IPS-NIHi7 (cell line): Measurements from ENCODE around the gene MPDZ.

Source experiments
- DNase-seq: peaks from one replicate; pipeline ENCODE4 v3.0.0; 2012; ENCODE audit warnings: mixed read lengths; ENCODE audit errors: extremely low spot score

Gene MPDZ, protein sequence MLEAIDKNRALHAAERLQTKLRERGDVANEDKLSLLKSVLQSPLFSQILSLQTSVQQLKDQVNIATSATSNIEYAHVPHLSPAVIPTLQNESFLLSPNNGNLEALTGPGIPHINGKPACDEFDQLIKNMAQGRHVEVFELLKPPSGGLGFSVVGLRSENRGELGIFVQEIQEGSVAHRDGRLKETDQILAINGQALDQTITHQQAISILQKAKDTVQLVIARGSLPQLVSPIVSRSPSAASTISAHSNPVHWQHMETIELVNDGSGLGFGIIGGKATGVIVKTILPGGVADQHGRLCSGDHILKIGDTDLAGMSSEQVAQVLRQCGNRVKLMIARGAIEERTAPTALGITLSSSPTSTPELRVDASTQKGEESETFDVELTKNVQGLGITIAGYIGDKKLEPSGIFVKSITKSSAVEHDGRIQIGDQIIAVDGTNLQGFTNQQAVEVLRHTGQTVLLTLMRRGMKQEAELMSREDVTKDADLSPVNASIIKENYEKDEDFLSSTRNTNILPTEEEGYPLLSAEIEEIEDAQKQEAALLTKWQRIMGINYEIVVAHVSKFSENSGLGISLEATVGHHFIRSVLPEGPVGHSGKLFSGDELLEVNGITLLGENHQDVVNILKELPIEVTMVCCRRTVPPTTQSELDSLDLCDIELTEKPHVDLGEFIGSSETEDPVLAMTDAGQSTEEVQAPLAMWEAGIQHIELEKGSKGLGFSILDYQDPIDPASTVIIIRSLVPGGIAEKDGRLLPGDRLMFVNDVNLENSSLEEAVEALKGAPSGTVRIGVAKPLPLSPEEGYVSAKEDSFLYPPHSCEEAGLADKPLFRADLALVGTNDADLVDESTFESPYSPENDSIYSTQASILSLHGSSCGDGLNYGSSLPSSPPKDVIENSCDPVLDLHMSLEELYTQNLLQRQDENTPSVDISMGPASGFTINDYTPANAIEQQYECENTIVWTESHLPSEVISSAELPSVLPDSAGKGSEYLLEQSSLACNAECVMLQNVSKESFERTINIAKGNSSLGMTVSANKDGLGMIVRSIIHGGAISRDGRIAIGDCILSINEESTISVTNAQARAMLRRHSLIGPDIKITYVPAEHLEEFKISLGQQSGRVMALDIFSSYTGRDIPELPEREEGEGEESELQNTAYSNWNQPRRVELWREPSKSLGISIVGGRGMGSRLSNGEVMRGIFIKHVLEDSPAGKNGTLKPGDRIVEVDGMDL (N-terminal part only)

GRCh38 chr9:13279284-13280141 lies at the start of gene MPDZ:
Gene MPDZ (minus strand): TSS chr9:13279692. CDS start chr9:13250315, 29,377 bp downstream.
- peak; percentile 91 for DNase-seq

DNA sequence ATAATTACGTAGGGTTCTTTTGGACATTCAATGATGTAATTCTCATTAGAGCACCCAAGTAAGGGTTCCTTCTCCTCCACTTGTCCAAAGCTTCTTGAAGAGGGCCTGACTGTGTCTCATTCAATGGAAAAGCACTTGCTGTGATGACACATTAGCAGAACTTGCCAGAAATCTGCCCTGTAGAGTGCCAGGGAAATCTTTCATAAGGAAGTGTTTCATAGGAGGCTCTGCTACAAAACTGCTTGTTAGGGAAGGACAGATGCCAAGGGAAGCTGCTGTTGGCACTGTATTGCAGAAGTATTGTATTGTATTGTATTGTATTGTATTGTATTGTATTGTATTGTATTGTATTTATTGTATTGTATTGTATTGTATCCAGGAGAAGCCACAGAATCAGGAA lies 45.5 kb upstream of the MPDZ start:
- no peak for DNase-seq

GRCh38 chr9:13322828-13323550 lies 43.5 kb upstream of the MPDZ start:
- DNase-seq: peak; percentile 27

- no peak for DNase-seq
Observed at GRCh38 chr9:13318027-13318426, 38.5 kb upstream of the MPDZ start.

GRCh38 chr9:13296972-13297371 lies 17.5 kb upstream of the MPDZ start:
- no peak for DNase-seq

DNA sequence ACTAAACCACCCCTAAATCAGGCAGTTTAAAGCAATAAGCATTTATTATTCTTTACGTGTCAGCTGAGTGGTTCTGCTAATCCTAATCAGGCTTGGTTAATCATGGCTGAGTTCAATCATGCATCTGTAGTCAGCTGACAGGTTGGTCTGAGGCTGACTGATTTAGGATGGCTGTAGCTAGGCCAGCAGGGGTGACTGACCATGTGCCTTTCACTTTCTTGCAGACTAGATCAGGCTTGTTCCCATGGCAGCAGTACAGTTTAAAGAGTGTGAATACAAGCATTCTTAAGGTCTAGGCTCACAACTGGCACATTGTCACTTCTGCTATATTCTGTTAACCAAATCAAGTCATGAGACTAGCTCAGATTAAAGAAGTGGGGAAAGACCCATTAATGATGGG lies 16.1 kb upstream of the MPDZ start:
- DNase-seq: no peak

DNA sequence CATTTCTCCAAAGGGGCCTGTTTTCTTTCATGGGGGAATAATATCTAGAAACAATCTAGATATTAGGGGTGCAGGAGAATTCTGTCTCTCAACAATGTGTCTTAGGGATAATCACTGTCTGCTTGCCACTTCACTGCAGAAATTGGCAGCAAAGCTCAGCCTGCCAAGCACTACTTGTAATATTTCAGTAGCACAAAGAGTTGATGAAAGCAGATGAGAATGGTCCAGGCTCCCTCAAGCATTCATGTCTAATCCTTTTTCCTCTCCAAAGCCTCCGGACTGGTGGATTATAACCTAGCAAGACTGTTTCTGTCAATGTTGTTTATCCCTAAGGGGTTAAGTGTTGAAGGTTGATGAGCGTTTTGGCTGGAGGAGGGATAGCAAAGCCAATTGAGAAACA lies 13.3 kb upstream of the MPDZ start:
- DNase-seq: no peak

GRCh38 chr9:13292158-13292557 lies 12.7 kb upstream of the MPDZ start:
- no peak for DNase-seq

DNA sequence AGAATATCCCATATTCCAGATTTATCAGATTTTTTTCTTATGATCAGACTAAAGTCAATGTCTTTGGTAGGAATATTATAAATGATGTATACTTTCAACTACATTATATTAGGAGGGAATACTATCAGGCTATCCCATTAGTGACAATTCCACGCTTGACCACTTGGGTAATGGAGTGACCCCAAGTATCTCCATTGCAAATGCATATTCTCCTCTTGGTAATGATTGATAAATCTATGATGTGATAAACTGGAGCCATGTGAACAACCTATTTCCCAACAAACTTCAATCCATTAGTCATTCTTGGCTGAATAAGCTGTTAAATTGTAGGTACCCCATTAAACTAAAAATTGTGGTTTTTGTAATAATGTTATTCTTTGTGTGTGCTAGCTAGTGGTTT lies 12.2 kb upstream of the MPDZ start:
- DNase-seq: no peak

DNA sequence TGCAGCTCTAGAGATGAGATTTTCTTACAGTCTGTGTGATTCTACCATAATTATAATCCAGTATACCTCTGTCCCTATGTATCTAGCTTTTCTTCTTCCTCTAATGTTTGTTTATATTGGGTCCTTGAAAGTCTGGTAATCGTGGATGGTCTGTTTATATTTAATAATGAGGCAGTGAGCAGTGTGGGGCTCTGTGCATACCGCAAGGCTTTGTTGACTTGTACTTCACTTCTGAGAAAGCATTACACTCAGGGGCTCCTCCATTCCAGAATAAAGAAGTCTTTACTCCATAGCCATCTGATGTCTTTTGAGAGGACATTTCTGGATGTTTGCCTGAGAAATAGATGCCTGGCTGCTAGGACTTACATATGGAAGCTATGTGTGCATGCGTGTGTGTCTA lies 4.5 kb upstream of the MPDZ start:
- DNase-seq: no peak

DNA sequence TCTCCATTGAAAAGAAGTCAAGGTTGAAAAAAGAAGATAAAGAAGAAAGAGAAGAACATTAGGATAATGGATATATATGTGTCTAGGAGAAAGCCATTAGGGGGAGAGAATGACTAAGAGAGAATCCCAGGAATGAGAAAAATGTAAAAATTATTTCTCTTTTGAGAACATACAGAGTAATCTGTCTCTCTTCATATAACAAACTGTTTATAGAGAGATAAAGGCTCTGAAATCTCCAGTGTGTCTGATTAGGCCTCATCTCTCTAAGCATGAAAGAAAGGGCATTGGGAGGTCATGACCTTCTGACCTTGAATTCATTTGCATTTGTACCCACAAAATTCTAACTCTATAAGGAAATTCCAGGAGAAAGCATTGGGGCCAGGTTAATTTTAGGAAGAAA lies 3.5 kb upstream of the MPDZ start:
- no peak for DNase-seq

DNA sequence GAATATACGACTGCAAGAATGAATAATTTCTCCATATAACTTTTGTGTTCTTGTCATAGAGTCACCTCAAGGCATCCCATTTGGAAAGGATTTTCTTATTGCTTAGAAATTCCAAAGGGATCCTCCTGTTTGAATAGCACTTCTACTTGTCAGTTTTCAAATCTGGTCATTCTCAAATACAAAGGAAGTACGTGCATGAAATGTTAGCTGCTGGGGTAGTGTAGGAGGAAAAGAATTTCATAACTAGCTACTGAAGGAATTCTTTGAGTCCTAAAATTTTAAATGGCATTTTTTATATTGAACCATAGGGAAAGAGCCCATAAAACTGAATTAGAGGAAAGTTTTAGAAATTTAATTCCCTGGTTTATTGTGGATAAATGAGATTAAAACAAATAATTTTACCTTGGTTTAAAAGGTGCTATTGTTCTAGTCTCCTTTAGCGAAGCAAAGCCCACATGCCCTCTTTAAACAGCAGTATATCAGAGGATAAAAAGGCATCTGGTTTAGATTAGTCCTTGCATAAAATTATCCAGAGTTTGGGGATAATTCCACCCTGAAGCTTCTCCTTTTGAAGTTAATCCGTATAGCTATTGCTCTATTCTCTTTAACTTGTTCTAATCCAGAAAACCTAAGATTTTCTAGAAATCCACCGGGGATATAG lies 2.0 kb upstream of the MPDZ start:
- DNase-seq: no peak

DNA sequence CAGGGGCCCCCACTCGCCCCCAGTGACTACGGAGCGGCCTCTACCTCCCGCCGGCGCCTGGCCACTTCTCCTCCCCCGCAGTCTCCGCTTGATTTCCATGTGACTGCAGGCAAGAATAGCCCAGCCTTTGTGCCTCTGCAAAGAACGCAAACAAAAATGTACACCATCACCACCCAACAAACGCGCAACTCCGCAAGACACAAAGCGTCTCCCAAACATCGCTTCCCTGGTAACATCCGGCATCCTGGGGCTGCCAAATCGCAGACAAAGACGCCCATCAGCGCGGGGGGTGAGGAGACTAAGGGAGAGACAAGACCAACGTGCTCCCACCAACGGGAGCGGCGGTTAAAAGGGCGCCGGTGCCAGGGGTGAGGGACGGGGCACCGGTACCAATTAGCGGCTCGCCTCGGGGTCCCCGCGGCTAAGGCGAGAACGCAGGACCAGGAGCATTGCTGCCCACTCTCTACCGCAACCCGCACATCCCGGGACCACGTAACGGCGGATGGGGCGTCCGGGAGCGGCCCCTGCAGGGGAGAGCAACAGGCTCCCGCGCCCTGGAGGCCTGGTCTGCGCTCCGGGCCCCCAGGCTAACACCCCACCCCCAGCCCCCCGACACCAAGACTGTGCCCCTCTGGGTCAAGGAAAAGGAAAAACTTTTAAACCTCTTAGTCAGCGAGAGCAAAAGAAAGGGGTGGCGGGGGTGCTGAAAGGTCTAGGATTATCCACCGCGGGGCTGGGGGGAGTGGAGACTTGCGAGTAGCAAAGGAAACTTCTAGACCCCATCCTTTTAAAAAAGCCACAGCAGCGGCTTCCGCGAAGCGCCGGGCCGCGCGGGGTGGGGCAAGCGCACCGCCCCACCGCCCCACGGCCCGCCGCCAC lies 885 bp downstream of the MPDZ start:
- DNase-seq: peak; percentile 32

- DNase-seq: no peak
Observed at GRCh38 chr9:13278023-13278367, 1.5 kb downstream of the MPDZ start.

DNA sequence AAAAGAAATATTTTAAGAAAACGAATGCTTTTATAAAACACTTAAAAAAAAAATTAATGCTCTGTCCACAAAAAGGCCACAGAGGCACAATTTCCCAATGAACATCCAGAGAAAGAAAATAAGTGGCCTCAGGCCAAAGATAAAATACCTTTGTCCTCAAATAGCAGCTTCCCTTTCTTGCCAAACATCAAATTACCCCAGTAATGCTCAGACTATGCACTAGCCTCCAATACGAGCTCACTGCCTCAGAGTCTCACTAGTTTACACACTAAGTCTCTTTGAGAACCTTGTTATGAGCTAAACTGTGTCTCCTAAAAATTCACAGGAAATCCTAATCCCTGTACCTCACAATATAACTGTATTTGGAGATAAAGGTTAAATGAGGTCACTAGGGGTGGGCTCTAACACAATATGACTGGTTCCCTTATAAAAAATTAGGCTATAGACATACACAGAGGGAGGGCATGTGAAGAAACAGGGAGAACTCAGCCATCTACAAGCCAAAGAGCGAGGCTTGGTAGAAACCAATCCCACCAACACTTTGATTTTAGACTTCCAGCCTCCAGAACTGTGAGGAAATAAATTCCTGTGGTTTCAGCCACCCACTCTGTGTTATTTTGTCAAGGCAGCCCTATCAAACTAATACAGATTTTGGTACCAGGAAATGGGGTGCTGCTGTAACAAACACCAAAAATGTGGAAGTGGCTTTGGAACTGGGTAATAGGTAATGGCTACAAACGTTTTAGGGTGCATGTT lies 4.4 kb downstream of the MPDZ start:
- no peak for DNase-seq

- DNase-seq: no peak
Observed at GRCh38 chr9:13270734-13271133, 8.8 kb downstream of the MPDZ start.

DNA sequence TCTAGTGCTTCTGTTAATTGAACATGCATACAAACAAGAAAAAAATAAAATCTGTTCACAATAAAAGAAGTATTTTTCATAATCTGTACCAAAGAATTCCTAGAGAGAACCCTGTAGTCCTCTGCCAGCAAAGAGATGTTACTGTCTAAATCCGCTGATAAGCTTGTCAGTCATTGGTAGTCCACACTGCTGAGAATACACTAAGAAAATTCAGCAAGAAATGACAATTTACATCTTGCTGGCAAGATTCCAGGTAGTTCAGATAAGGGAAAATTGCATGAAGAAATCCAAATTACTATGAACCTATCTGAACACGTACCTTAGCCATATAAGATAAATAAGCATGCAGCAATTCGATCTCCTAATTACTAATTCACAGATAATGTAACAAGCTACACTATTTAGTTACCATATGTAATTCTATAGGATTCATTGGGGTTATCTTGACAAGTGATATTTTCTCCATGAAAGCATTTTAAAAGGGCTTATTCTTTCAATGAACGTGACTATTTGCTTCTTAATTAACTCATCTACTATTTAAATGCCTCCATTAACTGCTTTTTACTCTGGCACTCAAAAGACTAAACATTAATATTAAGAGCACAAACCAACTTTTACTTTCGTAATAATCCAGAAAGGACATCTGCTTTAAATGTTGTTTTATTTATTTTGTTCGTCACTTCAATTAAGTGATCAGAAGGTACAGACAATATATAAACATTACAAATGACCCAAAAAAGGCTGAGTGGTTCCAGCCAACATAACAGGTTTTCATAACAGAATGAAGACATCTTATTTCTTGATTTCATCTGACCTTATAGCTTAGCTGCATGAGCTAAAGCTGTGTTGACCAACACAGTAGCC lies 9.7 kb downstream of the MPDZ start:
- DNase-seq: no peak
